HL-60 (cell line): ENCODE results near the gene ST6GAL1.

ENCODE experiments used
- GABPA ChIP-seq: IDR thresholded peaks from 2 replicates; pipeline ENCODE4 v1.6.1; 2012; ENCODE audit warnings: low read depth
- TF ChIP-seq, protein P1 (sequence below): IDR thresholded peaks from one replicate; pipeline ENCODE4 v1.5.1; 2011; ENCODE audit warnings: low read length, control low read depth, inconsistent platforms; ENCODE audit not compliant: insufficient read depth
- TF ChIP-seq, protein P2 (sequence below): IDR thresholded peaks from 2 replicates; pipeline ENCODE4 v1.6.1; 2012; ENCODE audit warnings: low read depth; ENCODE audit not compliant: insufficient replicate concordance

DNA sequence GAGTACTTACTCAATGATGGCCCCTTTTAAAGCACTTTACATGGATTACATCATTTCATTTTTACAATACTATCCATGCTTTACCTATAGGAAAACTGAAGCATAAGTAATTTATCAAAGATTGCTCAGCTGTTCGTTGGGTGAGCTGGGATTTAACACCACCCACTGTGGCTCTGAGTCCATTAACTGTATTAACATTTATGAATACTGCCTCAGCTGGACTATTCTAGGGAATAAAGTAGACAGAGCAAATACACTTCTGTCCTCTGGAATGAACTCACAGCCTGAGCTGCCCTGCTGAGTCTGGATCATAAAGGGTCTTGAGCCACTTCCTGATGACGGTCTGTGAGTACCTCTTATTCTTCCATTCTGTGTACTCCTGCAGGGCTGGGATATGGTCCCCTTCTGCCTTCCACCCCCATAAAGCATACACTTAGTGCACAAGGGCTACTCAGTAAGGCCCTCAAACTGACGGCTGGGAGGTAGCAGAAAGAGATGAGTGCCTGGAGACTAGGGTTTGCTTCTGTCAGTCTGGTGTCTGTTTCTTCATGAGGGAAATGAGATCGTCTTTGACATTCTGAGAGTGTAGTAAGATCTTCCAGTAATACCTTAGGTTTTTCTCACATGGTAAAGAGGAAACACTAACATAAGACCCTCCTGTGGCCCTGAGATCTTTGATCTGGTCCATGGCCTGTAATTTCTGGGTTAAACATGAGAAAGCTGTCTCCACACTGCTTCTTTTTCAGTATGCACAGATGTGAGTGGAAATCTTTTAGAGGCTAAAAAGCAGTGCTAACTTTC is 12.6 kb upstream of the ST6GAL1 start:
- TF ChIP-seq, protein P1, sequence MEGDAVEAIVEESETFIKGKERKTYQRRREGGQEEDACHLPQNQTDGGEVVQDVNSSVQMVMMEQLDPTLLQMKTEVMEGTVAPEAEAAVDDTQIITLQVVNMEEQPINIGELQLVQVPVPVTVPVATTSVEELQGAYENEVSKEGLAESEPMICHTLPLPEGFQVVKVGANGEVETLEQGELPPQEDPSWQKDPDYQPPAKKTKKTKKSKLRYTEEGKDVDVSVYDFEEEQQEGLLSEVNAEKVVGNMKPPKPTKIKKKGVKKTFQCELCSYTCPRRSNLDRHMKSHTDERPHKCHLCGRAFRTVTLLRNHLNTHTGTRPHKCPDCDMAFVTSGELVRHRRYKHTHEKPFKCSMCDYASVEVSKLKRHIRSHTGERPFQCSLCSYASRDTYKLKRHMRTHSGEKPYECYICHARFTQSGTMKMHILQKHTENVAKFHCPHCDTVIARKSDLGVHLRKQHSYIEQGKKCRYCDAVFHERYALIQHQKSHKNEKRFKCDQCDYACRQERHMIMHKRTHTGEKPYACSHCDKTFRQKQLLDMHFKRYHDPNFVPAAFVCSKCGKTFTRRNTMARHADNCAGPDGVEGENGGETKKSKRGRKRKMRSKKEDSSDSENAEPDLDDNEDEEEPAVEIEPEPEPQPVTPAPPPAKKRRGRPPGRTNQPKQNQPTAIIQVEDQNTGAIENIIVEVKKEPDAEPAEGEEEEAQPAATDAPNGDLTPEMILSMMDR = no peak
- TF ChIP-seq, protein P2, sequence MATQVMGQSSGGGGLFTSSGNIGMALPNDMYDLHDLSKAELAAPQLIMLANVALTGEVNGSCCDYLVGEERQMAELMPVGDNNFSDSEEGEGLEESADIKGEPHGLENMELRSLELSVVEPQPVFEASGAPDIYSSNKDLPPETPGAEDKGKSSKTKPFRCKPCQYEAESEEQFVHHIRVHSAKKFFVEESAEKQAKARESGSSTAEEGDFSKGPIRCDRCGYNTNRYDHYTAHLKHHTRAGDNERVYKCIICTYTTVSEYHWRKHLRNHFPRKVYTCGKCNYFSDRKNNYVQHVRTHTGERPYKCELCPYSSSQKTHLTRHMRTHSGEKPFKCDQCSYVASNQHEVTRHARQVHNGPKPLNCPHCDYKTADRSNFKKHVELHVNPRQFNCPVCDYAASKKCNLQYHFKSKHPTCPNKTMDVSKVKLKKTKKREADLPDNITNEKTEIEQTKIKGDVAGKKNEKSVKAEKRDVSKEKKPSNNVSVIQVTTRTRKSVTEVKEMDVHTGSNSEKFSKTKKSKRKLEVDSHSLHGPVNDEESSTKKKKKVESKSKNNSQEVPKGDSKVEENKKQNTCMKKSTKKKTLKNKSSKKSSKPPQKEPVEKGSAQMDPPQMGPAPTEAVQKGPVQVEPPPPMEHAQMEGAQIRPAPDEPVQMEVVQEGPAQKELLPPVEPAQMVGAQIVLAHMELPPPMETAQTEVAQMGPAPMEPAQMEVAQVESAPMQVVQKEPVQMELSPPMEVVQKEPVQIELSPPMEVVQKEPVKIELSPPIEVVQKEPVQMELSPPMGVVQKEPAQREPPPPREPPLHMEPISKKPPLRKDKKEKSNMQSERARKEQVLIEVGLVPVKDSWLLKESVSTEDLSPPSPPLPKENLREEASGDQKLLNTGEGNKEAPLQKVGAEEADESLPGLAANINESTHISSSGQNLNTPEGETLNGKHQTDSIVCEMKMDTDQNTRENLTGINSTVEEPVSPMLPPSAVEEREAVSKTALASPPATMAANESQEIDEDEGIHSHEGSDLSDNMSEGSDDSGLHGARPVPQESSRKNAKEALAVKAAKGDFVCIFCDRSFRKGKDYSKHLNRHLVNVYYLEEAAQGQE = no peak
- TF ChIP-seq GABPA = no peak
